ENCODE measurements around the gene PRDM12.
"Not testable (repeated sequence)": the region's sequence is repeated elsewhere in the genome, so short reads cannot be mapped to it uniquely, and the experiment has no call there.

The PRDM12 gene

GRCh38 chr9:130665431-130666392 lies 1.3 kb downstream of the PRDM12 start:
- DNase-seq: no peak

GRCh38 chr9:130666393-130667119 lies 2.2 kb downstream of the PRDM12 start:
- no peak for DNase-seq

DNA sequence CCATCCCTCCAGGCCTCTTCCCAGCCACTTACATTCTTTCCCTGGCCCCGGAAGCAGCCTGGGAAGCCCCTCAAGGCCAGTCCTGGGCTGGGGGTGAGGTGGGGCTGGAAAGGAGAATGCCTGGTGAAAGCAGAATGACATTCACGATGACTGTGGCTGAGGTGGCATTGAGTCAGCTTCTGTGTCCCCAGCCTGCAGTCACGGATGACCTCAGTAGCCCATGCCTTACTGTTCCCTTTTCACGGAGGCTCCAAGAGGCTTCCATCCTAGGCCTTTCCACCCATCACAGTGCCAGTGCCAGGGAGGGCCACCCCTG lies 2.7 kb downstream of the PRDM12 start:
- no peak for DNase-seq

DNA sequence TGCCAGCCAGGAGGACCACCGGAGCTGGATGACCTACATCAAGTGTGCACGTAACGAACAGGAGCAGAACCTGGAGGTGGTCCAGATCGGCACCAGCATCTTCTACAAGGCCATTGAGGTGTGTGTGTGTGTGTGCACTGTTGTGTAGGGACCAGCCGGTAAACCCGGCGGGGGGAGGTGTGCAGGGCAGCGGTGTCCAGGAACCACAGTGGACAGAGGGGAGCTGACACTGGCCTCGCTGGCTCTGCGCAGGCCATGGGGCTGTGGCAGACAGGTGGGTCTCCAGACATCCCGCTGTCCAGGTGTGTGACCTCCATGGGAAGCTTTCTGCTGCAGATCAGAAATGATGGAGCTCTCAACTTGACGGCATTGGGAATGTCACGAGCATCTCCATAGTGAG lies 3.8 kb downstream of the PRDM12 start:
- DNase-seq: no peak

- no peak for DNase-seq
Observed at GRCh38 chr9:130668659-130669058, 4.3 kb downstream of the PRDM12 start.

GRCh38 chr9:130669965-130670364 lies 5.6 kb downstream of the PRDM12 start:
- no peak for DNase-seq

DNA sequence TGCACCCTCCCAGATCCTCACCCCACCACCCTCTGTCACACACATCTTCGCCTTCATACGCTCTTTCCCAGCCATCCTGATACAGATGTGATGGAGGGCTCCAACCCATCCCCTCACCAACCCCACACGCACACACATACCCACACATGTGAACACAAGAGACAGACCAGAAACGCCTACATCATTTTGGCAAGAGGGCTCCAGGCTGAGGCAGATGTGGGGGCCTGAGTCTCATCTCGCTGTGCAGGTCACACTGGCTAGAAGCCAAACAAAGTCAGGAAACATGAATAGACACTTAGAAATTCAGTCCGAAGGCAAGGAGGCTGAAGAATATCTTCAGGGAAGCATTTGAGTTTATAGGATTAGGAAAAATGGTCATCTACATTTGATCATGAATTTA lies 6.2 kb downstream of the PRDM12 start:
- DNase-seq: no peak

DNA sequence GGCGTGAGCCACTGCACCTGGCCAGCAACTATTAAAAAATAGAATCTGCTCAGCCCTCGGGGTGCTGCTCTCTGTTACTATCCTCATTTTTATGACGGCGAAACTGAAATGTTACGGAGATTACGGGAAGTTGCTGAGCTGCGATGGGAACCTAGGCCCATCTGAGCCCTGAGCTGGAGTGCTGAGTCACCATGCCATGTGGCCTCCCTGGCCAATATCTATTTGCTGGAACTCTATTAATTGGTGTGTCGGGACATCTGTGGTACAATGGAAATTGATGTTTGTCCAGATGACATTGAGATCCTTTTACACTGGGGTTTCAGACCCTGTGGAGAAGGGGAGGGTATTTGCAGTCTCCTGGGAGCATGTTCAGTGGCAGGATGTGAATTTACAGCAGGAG lies 8.1 kb downstream of the PRDM12 start:
- DNase-seq: no peak

- DNase-seq: no peak
Observed at GRCh38 chr9:130672933-130673615, 8.7 kb downstream of the PRDM12 start.

GRCh38 chr9:130675396-130675795 lies 11.0 kb downstream of the PRDM12 start:
- DNase-seq: no peak

DNA sequence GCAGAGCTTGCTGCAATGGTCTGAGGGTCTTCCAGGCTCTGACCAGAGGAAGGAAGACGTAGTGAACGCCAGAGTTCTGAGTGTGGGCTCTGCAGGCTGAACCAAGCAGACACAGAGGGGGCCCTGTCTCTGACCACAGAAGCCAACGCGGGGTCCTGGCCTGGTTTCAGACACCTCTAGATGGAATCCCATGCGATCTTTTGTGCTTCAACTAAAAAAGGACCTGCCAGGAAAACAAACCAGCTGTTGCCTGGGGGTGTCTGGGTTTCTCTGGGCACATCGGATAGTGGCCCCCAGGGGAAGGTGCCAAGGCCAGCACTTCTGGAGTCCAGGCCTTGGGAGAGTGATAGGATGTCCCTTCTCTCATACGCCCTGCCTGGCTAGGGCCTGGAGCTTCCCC lies 12.9 kb downstream of the PRDM12 start:
- no peak for DNase-seq

DNA sequence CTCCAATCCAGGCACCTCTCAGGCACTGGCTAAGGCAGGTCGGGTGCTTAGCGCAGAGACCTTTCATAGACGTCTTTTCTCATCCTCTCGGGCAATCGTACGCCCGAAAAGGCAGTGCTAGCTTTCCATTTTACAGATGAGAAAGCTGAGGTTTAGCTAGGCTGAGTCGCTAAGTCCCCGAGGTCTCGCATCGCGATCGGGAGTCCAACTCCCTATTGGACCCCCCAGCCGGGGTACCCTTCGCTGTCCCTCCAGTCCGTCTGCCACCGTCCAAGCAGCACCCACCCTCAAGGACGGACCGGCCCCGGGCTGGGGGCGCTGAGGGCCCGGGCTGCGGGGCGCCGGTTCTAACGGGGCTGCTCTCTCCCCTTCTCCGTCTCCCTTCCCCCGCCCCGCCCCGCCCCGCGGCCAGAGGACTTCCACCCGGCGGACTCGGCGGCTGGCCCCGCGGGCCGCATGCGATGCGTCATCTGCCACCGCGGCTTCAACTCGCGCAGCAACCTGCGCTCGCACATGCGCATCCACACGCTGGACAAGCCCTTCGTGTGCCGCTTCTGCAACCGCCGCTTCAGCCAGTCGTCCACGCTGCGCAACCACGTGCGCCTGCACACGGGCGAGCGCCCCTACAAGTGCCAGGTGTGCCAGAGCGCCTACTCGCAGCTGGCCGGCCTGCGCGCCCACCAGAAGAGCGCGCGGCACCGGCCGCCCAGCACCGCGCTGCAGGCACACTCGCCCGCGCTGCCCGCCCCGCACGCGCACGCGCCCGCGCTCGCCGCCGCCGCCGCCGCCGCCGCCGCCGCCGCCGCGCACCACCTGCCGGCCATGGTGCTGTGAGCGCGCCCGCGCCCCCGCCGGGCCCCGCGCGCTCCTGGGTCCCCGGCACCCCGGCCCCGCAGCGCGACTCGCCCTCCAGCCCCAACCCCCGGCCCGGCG lies 16.7 kb downstream of the PRDM12 start:
- peak; percentile 83 for DNase-seq

DNA sequence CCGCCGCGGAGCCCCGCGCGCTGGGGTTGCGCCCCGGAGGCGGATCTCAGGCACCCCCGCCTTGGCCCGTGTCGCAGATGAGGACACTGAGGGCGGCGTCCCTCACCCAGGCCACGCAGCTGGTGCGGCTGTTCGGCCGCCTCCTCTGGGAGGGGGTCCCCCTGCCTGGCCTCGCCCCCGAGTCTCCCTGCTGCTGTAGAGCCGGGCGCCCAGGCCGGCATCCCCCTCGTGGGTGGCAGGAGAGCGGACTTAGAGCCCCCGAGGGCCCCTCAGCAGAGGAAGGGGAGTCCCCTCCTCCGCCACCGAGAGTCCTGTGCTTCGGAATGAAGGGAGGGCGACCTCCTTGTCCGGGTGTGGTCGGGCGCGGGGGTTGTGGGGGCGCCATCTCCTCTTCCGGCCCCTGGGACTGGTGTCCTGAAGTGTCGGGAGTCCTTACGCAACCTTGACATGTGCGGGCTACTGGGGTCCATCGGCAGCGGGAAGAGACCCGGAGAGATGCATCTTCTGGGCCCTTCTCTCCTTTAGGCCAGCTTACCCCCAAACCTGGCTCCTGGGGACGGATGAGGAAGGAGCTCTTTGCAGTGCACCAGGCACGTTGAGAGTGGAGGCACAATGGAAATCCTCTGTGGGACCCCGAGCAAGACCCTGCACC lies 17.5 kb downstream of the PRDM12 start:
- no peak for DNase-seq

DNA sequence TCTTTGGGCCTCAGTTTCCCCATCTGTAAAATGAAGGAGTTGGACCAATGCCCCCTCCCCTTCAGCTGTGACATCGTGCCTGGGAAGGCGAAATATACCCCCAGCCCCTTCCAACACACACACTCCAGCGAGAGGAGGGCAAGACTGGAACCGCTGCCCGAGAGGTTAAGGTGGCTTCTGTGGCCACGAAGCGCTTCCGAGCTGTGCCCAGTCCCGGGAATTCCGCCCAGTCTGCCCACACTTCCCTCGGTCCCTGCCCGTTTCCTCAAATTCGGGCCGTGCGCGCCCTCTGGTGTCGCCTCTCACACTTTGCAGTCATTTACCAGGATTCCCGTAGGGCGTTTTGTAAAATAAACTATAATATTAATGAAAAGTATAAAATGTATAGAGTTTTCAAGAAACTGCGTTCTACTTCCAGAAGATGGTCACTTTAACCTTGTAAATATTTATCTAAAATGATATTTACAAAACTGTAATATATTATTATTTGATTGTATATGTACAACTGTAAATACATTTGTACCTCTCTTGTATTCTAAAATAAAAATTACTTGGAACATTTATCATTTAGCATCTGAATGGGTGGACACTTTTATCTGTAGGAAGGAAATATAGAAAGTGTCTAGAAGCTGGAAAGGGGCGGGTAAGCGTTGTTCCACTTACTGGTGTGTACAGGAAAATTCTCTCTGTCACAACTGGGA lies 18.2 kb downstream of the PRDM12 start:
- peak; percentile 86 for DNase-seq

DNA sequence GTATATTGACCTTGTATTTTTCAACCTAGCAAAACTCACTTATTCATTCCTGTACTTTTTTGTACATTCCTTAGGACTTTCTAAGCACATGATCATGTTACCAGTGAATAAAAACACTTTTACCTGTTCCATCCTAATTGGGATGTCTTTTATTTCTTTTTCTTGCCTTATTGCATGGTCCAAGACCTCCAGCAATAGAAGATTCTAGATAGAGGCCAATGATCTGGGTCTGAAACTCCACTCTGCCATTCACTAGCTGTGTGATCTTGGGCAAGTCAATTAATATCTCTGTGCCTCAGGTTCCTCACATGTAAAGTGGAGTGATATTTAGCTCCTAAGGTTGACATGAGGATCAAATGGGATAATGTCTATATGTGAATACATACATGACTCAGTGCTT lies 20.7 kb downstream of the PRDM12 start:
- no peak for DNase-seq

DNA sequence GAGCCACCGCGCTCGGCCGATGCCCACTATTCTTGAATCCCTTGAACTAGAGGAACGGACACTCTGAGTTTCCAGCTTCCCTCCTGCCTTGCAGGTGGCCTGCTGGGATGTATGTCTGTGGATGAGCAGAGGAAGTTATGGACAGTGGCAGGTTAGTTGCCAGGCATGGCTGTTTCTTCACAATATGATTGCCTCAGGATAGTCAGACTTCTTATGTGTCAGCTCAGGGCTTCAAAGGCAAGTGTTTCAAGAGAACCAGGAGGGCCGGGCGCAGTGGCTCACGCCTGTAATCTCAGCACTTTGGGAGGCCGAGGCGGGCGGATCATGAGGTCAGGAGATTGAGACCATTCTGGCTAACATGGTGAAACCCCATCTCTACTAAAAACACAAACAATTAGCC lies 21.6 kb downstream of the PRDM12 start:
- DNase-seq: not testable (repeated sequence)

DNA sequence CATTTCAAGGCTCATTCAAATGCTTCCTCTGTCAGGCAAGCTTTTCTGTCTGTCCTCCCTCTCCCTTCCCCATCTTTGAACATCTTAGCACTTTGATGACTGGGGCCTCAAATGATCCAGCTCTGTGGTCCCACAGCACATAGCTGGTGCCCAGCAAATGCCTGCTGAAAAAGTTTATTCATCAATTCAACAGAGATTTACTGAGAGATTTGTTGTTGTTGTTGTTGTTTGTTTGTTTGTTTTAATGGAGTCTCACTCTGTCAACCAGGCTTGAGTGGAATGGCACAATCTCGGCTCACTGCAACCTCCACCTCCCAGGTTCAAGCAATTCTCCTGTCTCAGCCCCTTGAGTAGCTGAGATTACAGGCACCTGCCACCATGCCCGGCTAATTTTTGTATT lies 23.2 kb downstream of the PRDM12 start:
- DNase-seq: no peak

- no peak for DNase-seq
Observed at GRCh38 chr9:130688072-130688471, 23.7 kb downstream of the PRDM12 start.

- no peak for DNase-seq
Observed at GRCh38 chr9:130689572-130689936, 25.2 kb downstream of the PRDM12 start.

DNA sequence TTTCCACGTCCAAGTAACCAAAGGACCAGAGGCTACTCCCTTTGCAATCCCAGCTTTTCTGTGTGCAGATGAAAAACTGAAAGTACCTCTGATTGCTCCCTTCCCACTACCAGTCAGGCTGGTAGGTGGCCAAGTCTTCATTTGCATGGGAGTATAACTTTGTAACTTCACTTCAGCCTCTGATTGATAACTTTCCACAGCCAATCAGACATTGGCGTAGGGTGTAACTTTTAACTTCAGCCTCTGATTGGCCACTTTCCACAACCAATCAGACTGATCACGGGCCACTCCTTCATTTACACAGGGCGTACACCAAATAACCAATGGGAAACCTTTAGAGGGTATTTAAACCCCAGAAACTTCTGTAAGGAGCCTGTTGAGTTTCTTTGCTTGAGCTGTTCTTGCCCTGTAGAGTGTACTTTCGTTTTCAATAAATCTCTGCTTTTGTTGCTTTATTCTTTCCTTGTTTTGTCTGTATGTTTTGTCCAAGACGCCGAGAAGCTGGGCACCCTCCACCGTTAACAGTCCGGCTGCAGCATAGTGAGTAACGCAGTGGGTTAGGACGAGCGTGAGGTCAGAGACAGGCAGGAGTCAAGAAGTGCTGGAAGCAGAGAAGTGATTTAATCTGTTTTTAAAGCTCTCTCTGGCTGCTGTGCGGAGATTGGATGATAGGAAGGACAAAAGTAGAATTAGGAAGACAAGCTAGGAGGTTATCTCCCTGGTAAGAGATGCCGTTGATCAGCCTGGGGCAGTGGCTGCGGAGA lies 25.7 kb downstream of the PRDM12 start:
- DNase-seq: peak; percentile 80

DNA sequence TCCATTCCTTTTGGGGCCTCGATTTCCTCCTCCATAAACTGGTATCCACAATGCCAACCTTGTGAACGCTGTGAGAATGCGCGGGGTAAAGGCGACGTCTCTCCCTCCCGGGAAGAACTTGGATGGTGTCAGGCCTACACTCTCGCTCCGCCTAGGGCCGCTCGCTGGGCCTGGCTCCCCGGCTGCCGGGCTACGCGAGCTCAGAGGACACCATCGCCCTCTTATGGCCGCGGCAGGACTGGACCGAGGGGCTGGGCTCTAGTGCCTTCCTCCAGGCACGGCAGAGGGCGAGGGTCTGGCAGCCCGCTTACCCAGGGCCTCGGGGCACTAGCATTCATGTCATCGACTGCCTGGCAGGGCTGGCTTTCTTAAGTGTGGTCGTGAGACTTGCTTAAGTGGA lies 27.9 kb downstream of the PRDM12 start:
- no peak for DNase-seq
